Breast epithelium (tissue), 3 donors: Measurements from ENCODE around the gene BTNL2.

Source experiments
- POLR2A ChIP-seq: fragments of 450-650 bp; IDR thresholded peaks from one replicate; pipeline ENCODE4 v1.6.1; 2016; ENCODE audit warnings: antibody characterized with exemption, mild to moderate bottlenecking, moderate library complexity
- POLR2AphosphoS5 ChIP-seq, 3 donors: sonication (generic); formaldehyde crosslinking; IDR thresholded peaks; one replicate each; pipeline ENCODE4 v1.6.1; 2017; ENCODE audit warnings: antibody characterized with exemption in 3 of 3
- TF ChIP-seq, protein P1 (sequence below), 3 donors: fragments of 450-650 bp; IDR thresholded peaks; one replicate each; pipeline ENCODE4 v1.5.1; 2016 to 2017; ENCODE audit warnings: antibody characterized with exemption in 3 of 3, mild to moderate bottlenecking in 3 of 3, moderate library complexity in 3 of 3

DNA sequence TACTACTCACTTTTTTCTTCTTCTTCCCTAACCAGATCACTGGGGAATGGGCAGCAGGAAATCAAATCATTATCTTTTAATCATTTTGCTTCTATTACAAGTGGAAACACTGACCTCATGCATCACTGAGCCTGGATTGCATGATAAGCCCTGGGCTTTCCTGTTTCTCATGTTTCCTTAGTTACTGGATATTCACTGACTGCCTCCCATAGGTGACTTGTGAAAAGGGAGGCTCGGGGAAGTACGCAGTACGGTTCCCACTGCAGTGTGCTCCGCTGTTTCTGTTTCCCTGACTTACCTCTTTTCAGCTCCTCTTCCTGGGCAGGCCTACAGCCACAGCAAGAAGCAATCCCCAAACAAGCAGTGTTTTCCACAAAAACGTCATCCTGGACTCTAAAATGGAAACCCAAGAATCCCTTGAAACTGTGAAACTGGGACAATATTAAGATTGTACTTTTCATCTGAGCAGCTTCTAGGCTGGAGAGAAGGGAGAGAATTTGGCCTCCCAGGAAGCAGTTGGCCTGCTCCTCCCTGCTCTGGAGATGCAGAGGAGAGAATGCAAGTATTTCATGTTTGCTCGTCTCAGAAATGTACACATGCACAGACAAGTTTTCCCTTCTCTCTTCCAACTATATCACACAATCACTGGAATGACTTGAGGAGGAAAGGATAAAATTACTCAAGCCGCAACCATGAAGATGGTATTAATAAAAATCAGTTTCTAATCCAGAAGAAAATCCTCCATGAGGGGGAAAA is 13.1 kb downstream of the BTNL2 start:
- TF ChIP-seq, protein P1, sequence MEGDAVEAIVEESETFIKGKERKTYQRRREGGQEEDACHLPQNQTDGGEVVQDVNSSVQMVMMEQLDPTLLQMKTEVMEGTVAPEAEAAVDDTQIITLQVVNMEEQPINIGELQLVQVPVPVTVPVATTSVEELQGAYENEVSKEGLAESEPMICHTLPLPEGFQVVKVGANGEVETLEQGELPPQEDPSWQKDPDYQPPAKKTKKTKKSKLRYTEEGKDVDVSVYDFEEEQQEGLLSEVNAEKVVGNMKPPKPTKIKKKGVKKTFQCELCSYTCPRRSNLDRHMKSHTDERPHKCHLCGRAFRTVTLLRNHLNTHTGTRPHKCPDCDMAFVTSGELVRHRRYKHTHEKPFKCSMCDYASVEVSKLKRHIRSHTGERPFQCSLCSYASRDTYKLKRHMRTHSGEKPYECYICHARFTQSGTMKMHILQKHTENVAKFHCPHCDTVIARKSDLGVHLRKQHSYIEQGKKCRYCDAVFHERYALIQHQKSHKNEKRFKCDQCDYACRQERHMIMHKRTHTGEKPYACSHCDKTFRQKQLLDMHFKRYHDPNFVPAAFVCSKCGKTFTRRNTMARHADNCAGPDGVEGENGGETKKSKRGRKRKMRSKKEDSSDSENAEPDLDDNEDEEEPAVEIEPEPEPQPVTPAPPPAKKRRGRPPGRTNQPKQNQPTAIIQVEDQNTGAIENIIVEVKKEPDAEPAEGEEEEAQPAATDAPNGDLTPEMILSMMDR (IDR thresholded peaks at IDR 0.05) = no peak
- TF ChIP-seq POLR2A (no peak), POLR2AphosphoS5 (IDR thresholded peaks at IDR 0.05) (peak in 2 of 3 donors; percentile 14 to 31)
